ENCODE data around the gene SRD5A1.

DNA sequence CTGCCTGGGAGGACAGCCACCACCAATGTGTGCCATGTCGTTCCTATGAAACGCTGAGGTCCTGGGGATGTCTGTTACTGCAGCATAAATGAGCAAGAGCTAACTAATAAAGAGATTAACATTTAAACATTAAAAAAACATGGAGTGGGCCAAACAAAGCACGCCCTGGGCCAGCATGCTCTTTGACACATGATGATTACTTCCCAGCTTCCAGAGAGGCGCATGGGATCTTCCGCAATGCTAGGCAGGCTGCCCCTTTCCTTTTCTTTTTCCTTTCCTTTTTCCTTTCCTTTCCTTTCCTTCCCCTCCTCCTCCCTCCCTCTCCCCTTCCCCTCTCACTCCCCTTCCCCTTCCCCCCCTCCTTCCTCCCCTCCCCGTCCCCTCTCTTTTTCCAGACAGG, 69.4 kb downstream of the SRD5A1 start:
- TF ChIP-seq, protein P1, sequence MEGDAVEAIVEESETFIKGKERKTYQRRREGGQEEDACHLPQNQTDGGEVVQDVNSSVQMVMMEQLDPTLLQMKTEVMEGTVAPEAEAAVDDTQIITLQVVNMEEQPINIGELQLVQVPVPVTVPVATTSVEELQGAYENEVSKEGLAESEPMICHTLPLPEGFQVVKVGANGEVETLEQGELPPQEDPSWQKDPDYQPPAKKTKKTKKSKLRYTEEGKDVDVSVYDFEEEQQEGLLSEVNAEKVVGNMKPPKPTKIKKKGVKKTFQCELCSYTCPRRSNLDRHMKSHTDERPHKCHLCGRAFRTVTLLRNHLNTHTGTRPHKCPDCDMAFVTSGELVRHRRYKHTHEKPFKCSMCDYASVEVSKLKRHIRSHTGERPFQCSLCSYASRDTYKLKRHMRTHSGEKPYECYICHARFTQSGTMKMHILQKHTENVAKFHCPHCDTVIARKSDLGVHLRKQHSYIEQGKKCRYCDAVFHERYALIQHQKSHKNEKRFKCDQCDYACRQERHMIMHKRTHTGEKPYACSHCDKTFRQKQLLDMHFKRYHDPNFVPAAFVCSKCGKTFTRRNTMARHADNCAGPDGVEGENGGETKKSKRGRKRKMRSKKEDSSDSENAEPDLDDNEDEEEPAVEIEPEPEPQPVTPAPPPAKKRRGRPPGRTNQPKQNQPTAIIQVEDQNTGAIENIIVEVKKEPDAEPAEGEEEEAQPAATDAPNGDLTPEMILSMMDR (IDR thresholded peaks at IDR 0.05): no peak
- no peak for TF ChIP-seq POLR2A (IDR thresholded peaks at IDR 0.05)

All from gastroesophageal sphincter (tissue), 3 donors.